NCI-H2196 (cell line): ENCODE data around the gene PPEF1.

Experiments used
- DNase-seq: peaks from one replicate; lab custom pipeline; 2025; ENCODE audit not compliant: unreplicated experiment; lab: John Stamatoyannopoulos, UW

PPEF1 gene

DNA sequence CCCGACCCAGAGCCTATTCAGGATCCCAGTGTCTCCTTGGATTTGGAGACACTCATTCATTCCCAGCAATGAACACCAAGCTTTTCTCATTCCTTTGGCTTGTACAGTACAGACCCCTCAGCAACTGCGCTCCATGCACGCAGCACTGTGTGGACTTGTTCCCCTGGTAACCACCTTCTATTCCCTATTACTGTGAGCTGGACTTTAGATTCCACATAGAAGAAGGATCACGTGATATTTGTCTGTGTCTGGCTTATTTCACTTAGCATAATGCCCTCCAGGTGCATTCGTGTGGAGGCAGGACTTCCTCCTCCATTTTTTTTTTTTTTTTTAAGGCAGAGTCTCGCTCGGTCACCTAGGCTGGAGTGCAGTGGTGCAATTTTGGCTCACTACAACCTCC is 170.0 kb downstream of the PPEF1 start:
- no peak for DNase-seq
